GM18508 (cell line): ENCODE results near the gene GP5.

Experiments used
- ATAC-seq: cut with Tn5 transposase; IDR thresholded peaks from one replicate; pipeline ENCODE4 v1.9.1; 2021; ENCODE audit warnings: moderate number of reproducible peaks; ENCODE audit not compliant: insufficient read depth, unreplicated experiment

GP5 gene

GRCh38 chr3:194379231-194379630 lies 19.8 kb downstream of the GP5 start:
- ATAC-seq = no peak

- no peak for ATAC-seq
Observed at GRCh38 chr3:194377708-194378107, 21.4 kb downstream of the GP5 start.

GRCh38 chr3:194376241-194376560 lies 22.9 kb downstream of the GP5 start:
- ATAC-seq = no peak

GRCh38 chr3:194375473-194376240 lies 23.4 kb downstream of the GP5 start:
- no peak for ATAC-seq

GRCh38 chr3:194374935-194375334 lies 24.1 kb downstream of the GP5 start:
- ATAC-seq = no peak

GRCh38 chr3:194373899-194374298 lies 25.2 kb downstream of the GP5 start:
- ATAC-seq = no peak

GRCh38 chr3:194373028-194373427 lies 26.0 kb downstream of the GP5 start:
- no peak for ATAC-seq

GRCh38 chr3:194370753-194371152 lies 28.3 kb downstream of the GP5 start:
- no peak for ATAC-seq

- no peak for ATAC-seq
Observed at GRCh38 chr3:194369522-194370279, 29.4 kb downstream of the GP5 start, which contains the start of gene LRRC15. Gene LRRC15 (minus strand): TSS chr3:194369743. CDS start chr3:194361043, 8,700 bp downstream.

GRCh38 chr3:194368918-194369317 lies 30.1 kb downstream of the GP5 start:
- ATAC-seq = no peak

- no peak for ATAC-seq
Observed at GRCh38 chr3:194367992-194368841, 30.8 kb downstream of the GP5 start.

- ATAC-seq = no peak
Observed at GRCh38 chr3:194365978-194366490, 33.0 kb downstream of the GP5 start.

- ATAC-seq = no peak
Observed at GRCh38 chr3:194365526-194365925, 33.5 kb downstream of the GP5 start.

- no peak for ATAC-seq
Observed at GRCh38 chr3:194364652-194365434, 34.2 kb downstream of the GP5 start.

- ATAC-seq = no peak
Observed at GRCh38 chr3:194364314-194364651, 34.8 kb downstream of the GP5 start.

- no peak for ATAC-seq
Observed at GRCh38 chr3:194360568-194360967, 38.5 kb downstream of the GP5 start.

GRCh38 chr3:194357681-194358080 lies 41.4 kb downstream of the GP5 start:
- ATAC-seq = no peak

- no peak for ATAC-seq
Observed at GRCh38 chr3:194355379-194355778, 43.7 kb downstream of the GP5 start.

GRCh38 chr3:194354315-194354714 lies 44.8 kb downstream of the GP5 start:
- ATAC-seq = no peak

- no peak for ATAC-seq
Observed at GRCh38 chr3:194352667-194353246, 46.3 kb downstream of the GP5 start.
